ENCODE results near the gene DYTN.

The DYTN gene

GRCh38 chr2:206696910-206697309 is 21.3 kb downstream of the DYTN start:
- DNase-seq = no peak

- DNase-seq = peak; percentile 48
These were observed 24.6 kb downstream of the DYTN start for GRCh38 chr2:206693399-206694137.

DNA sequence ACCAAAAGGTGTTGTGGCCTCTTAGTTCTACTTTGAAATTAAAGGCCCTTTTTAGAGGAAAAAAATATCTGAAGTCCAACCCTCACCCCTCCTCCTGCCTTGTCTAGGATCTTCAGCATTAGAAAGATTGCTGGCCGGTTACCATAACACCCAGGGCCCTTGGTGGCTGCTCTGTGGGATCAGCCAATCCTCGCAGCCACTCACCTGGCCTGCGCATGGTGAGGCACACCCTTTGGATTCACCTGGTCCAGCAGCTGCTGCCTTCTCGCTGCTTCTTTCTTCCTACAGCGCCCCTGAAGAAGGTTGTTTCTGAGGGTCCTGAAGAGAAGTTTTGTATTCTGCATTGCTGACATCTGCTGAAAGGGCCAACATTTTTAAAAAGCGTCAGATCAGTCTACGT is 25.2 kb downstream of the DYTN start:
- DNase-seq = no peak

- DNase-seq = no peak
These were observed 29.2 kb downstream of the DYTN start for GRCh38 chr2:206688990-206689389.

DNA sequence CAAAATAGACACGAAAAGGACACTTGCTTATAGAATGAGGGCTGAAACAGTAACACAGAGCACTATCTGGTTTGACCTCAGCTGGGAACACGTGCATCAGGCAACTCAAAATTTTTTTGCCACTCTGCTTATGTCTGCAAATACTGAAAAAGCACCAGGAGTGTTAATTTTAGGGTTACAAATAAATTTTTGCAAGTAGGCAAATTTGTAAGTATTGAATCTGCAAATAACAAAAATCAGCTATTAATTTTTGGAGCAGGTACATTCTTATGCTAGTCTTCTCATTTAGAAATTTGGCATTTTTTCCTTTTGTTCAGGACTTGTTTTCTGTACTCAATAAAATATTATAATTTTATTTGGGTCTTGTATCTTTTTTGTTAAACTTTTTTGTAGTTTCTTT is 29.7 kb downstream of the DYTN start:
- no peak for DNase-seq

GRCh38 chr2:206683546-206683945 is 34.6 kb downstream of the DYTN start:
- no peak for DNase-seq

DNA sequence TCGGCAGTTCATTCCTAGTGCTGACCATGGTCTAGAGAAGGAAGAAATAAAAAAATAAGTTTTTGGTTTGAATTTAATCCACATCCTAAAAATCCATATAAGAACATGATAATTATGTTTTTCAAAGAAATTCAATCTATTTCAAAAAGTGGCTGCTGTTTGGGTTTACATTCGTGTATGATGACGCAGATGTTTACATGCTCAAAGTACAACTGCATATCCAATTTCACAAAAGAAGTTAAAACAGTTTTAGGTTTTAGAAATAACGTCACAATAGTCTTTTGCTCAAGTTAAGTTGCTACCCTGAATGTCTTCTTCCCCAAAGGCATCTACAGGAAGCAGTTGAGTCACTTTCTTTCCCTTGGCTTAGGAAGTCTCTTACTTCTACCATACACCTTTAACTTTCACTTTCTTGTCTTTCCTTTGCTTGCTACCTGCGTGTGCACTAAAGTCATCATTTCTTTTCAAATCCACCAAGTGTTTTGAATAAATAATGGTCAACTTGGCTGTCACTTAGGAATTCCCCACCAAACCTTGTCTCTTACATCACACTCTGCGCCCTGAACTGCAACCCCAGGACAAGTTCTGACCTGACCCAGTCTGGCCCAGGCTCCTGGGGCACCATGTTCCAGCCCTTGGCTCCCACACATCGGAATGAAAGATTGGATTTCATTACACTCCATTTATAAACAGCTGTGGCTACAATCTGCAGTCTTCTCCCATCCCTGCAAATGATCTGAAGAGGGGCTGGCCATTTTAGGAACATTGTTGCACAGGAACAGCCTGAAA is 47.5 kb downstream of the DYTN start:
- DNase-seq = no peak

DNA sequence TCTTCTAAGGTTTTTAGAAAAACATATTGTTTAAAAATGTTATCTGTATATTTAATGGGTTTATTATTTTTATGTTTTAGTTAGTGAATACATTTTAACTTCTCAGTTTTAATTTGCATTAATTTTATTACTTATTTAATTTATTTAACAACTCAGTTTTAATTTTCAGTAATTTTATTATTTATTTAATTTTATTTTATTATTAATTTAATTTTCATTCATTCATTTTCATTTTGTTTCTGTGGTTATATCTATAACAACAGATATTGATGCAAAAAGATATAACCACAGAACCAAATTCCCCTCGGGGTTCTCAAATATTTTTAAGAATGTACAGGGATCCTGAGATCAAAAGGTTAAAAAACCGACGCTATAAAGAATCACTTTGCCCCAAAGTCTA is 52.9 kb downstream of the DYTN start:
- no peak for DNase-seq

DNA sequence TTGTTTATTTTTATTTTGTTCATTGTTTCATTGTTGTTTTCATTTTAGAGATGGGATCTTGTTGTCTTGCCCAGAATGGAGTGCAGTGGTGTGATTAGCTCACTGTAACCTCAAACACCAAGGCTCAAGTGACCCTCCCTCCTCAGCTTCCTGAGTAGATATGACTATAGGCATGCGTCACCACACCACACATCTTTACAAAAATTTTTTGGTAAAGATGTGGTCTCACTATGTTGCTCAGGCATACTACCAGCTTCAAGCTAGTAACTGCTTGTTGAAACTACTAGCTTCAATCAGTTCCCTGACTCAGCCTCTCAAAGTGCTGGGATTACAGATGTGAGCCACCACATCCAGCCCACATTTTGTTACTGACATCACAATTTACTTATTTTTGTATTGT is 61.1 kb downstream of the DYTN start:
- no peak for DNase-seq

DNA sequence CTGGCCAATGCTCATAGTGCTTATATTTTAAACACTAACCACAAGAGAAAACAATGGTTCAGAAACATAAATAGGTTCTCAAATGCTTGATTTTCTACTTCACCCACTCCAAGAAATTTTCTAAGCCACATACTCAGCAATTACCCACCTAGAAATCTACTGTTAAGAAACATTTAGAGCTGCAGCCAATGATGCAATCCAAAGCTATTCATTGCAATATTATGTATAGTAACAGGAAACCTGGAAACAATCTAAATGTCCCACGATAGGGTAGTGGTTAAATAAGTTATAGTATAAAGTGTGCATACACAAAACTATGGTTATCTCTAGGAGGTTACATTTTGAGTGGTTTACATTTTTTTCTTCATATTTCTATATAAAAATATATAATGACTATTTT is 70.2 kb downstream of the DYTN start:
- DNase-seq = no peak

GRCh38 chr2:206642075-206643025 is 75.8 kb downstream of the DYTN start, which contains the start of gene FAM237A:
Gene FAM237A (plus strand): TSS chr2:206642487. CDS start chr2:206644237, 1,750 bp downstream.
- DNase-seq = no peak

GRCh38 chr2:206641226-206641625 is 77.0 kb downstream of the DYTN start:
- no peak for DNase-seq

- DNase-seq = no peak
These were observed 78.6 kb downstream of the DYTN start for GRCh38 chr2:206639636-206640035.

DNA sequence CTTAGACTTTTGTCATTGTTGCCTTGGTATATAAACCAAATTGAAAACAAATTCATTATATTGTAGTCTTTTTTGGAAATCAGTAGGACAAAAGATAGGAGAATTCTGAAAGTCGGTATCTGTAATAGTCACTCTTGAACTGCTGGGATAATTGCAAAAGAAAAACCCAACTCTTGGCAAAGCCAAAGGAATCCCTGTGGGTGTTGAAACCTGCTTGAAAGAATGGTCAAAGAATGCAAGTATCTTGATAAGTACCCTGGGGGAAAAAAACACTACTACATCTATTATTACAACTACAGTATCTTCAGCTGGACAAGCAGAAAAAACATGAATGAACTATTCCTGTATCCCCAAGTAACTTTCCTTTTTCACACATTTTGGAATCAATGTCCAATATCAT is 83.2 kb downstream of the DYTN start:
- DNase-seq = no peak

DNA sequence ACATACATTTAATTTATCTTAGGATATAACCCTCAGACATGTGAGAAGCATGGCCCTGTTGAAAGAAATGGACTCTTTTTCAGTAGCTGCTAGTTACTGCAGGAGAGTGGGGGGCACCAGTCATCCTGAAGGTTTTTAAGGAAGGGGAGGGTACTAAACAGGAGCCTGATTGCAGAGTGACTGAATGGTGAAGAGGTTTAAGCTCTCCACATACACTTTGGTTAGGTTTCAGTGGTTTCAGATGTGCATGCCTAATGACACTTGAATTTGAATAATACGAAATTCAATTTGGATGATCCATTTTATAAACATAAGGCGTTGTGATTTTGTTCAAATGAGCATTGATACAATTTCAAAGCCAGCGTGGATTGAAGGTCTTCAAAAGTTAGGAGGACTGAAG is 86.9 kb downstream of the DYTN start:
- DNase-seq = no peak

- peak; percentile 6 for DNase-seq
These were observed 90.6 kb downstream of the DYTN start for GRCh38 chr2:206627632-206628031.

- DNase-seq = no peak
These were observed 92.1 kb downstream of the DYTN start for GRCh38 chr2:206626108-206626507.

DNA sequence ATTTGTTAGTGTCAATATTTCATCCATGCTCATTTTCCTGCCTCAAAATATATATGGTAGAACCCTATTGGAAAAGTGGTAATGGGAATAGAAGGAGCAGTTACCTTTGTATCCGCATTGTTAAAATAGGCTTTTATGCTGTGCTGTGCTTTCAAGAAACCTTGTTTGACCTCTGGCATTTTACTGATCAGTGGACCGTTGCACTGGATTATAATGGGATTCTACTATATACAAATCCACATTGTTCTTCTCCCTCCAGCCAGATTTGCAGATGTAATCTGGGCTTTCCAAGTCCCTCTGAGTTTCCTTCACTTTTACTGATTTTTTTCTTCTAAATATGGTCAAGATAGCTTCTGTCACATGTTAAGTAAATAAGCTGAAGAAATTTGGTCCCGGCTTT is 99.2 kb downstream of the DYTN start:
- DNase-seq = no peak

GRCh38 chr2:206616151-206616550 is 102.0 kb downstream of the DYTN start:
- DNase-seq = no peak

- DNase-seq = no peak
These were observed 102.6 kb downstream of the DYTN start for GRCh38 chr2:206615417-206616089.

DNA sequence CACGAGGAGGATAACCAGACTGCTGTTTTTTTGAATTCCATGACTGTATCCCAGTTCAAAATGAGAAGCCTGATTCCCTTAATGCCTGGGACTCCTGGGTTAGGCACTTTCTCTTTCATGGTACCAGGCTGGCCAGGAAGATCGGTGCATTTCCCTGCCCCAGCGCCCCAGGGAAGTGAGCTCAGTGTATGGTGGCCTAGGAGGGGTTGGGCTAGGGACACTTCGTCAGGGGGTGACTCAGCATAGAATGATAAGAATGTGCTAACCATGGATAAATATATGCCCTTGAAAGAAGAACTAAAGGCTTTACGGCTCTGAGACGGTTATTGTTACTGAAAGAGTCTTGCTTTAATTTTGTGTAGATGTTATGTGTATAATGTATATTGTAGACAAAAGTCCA is 103.4 kb downstream of the DYTN start:
- no peak for DNase-seq

- no peak for DNase-seq
These were observed 106.5 kb downstream of the DYTN start for GRCh38 chr2:206611736-206612135.

- DNase-seq = no peak
These were observed 107.0 kb downstream of the DYTN start for GRCh38 chr2:206611191-206611590.

Data from NCI-H2171 (cell line).